Measurements from ENCODE around the gene CTNNA2.

- no peak for TF ChIP-seq CTCF (IDR thresholded peaks at IDR 0.05)
- TF ChIP-seq POLR2AphosphoS5 (IDR thresholded peaks at IDR 0.05; ENCODE audit: insufficient read depth in 1 of 2, low read depth in 1 of 2) = no peak
Measured at GRCh38 chr2:79872656-79873055, 359.8 kb downstream of the CTNNA2 start.

Measured in vagina (tissue), 2 donors.